ENCODE measurements around the gene SLC35F1.

GRCh38 chr6:118101831-118102345 lies 194.8 kb downstream of the SLC35F1 start:
- TF ChIP-seq CTCF (tag by site-specific recombination; IDR thresholded peaks at IDR 0.05) (no peak), HIC1 (tag by site-specific recombination; IDR thresholded peaks at IDR 0.05) (no peak), YY1 (tag by site-specific recombination; IDR thresholded peaks at IDR 0.05) (no peak), MEIS1 (CRISPR knock-in tag; IDR thresholded peaks at IDR 0.05; ENCODE audit: borderline replicate concordance) (no peak), ZNF221 (tag by site-specific recombination; IDR thresholded peaks at IDR 0.05; ENCODE audit: borderline replicate concordance) (no peak), PBX3 (CRISPR knock-in tag; IDR thresholded peaks at IDR 0.05) (no peak), ZXDB (tag by site-specific recombination; IDR thresholded peaks at IDR 0.05) (no peak), ZNF561 (tag by site-specific recombination; IDR thresholded peaks at IDR 0.05; ENCODE audit: borderline replicate concordance) (no peak)
